Astrocyte (in vitro differentiated cells and primary cell): ENCODE measurements around the gene OR7E24. TPM values are rescaled to one million over a fixed set of nuclear protein-coding genes. Genes with fewer than 3 reads are reported as not detected.
A peak's percentile ranks its signal among the peaks of the same experiment; 100 is the strongest.

Experiments used
- DNase-seq: peaks from one replicate; pipeline ENCODE4 v3.0.0-alpha.2; 2010; ENCODE audit warnings: low read depth
- FAIRE-seq: peaks from 2 replicates; lab custom pipeline; 2011; peaks lifted over from hg19 to GRCh38; lab: Jason Lieb, UNC
- H2AFZ ChIP-seq: 2 replicates; pipeline ENCODE4 v1.6.0; 2012; ENCODE audit warnings: low read depth, low read length, inconsistent platforms
- H3K27ac ChIP-seq: 2 replicates; pipeline ENCODE4 v1.5.1; 2011; ENCODE audit warnings: low read depth, low read length, inconsistent platforms
- H3K27me3 ChIP-seq: 2 replicates; pipeline ENCODE4 v1.6.0; 2011; ENCODE audit warnings: low read length, inconsistent platforms; ENCODE audit not compliant: insufficient read depth
- H3K36me3 ChIP-seq: 2 replicates; pipeline ENCODE4 v1.5.1; 2011; ENCODE audit warnings: low read length, inconsistent platforms; ENCODE audit not compliant: insufficient read depth
- H3K4me1 ChIP-seq: 2 replicates; pipeline ENCODE4 v1.5.1; 2011; ENCODE audit warnings: low read length, inconsistent platforms; ENCODE audit not compliant: insufficient read depth
- H3K4me2 ChIP-seq: 2 replicates; pipeline ENCODE4 v1.6.0; 2012; ENCODE audit warnings: low read length, inconsistent platforms
- H3K4me3 ChIP-seq: 2 replicates; pipeline ENCODE4 v1.5.1; 2011; ENCODE audit warnings: low read depth, mild to moderate bottlenecking, low read length, inconsistent platforms; ENCODE audit not compliant: insufficient read depth
- H3K79me2 ChIP-seq: 2 replicates; pipeline ENCODE4 v1.6.0; 2012; ENCODE audit warnings: mild to moderate bottlenecking, low read length, inconsistent platforms; ENCODE audit not compliant: insufficient read depth
- H3K9ac ChIP-seq: 2 replicates; pipeline ENCODE4 v1.6.0; 2012; ENCODE audit warnings: mild to moderate bottlenecking, low read length, inconsistent platforms
- H3K9me3 ChIP-seq: 2 replicates; pipeline ENCODE4 v1.5.1; 2012; ENCODE audit warnings: low read depth, mild to moderate bottlenecking, low read length, inconsistent platforms; ENCODE audit not compliant: insufficient read depth
- H4K20me1 ChIP-seq: 2 replicates; pipeline ENCODE4 v1.6.0; 2012; ENCODE audit warnings: low read length, inconsistent platforms; ENCODE audit not compliant: insufficient read depth
- H3K27ac Mint-ChIP-seq: one replicate; pipeline ENCODE4 v1.8.0; 2021; ENCODE audit warnings: mild to moderate bottlenecking, mixed read lengths; ENCODE audit not compliant: unreplicated experiment
- H3K27me3 Mint-ChIP-seq: one replicate; pipeline ENCODE4 v1.8.0; 2021; ENCODE audit warnings: low read depth, mixed read lengths; ENCODE audit not compliant: unreplicated experiment
- H3K36me3 Mint-ChIP-seq: one replicate; pipeline ENCODE4 v1.8.0; 2021; ENCODE audit warnings: low read depth, mixed read lengths; ENCODE audit not compliant: unreplicated experiment
- H3K4me1 Mint-ChIP-seq: one replicate; pipeline ENCODE4 v1.8.0; 2021; ENCODE audit warnings: low read depth, mixed read lengths; ENCODE audit not compliant: unreplicated experiment
- H3K4me3 Mint-ChIP-seq: one replicate; pipeline ENCODE4 v1.8.0; 2021; ENCODE audit warnings: mild to moderate bottlenecking, moderate library complexity, mixed read lengths; ENCODE audit not compliant: unreplicated experiment
- H3K9me3 Mint-ChIP-seq: one replicate; pipeline ENCODE4 v1.8.0; 2021; ENCODE audit warnings: mild to moderate bottlenecking, mixed read lengths; ENCODE audit not compliant: unreplicated experiment
- CTCF ChIP-seq: IDR thresholded peaks from 2 replicates; pipeline ENCODE4 v1.5.1; 2011; ENCODE audit warnings: low read depth, mild to moderate bottlenecking, inconsistent platforms, low read length, moderate library complexity; ENCODE audit not compliant: insufficient read depth
- EZH2 ChIP-seq: IDR thresholded peaks from 2 replicates; pipeline ENCODE4 v1.6.1; 2012; ENCODE audit warnings: mild to moderate bottlenecking, low read length, inconsistent platforms; ENCODE audit not compliant: insufficient read depth
- total RNA-seq: library from RNA; stranded (reverse); gene quantifications from 2 replicates; pipeline ENCODE4 v1.2.1, GENCODE V29; 2021

The OR7E24 gene
- total RNA-seq, 1 donor from 2014 or later, result not detected

GRCh38 chr19:9295411-9295849 is 44.7 kb downstream of the OR7E24 start:
- Mint-ChIP-seq H3K36me3 (peaks cover 44% of the 10 kb centered on the region), H3K27ac (no peak overlapping the region), H3K4me3 (no peak overlapping the region), H3K9me3 (peaks cover 51% of the 10 kb centered on the region), H3K4me1 (no peaks in the 10 kb centered on the region), H3K27me3 (no peaks in the 10 kb centered on the region)
- FAIRE-seq, result no peak
- Histone ChIP-seq H3K4me3 (no peak overlapping the region), H3K4me1 (no peaks in the 10 kb centered on the region), H3K27ac (no peak overlapping the region), H3K9me3 (peaks cover 39% of the 10 kb centered on the region), H3K4me2 (no peak overlapping the region), H3K9ac (no peak overlapping the region), H4K20me1 (no peaks in the 10 kb centered on the region), H3K79me2 (peaks cover 31% of the 10 kb centered on the region), H3K27me3 (no peaks in the 10 kb centered on the region), H2AFZ (no peak overlapping the region), H3K36me3 (peaks cover 54% of the 10 kb centered on the region)
- TF ChIP-seq EZH2 (no peak), CTCF (no peak)
- DNase-seq, result peak; percentile 14

- H2AFZ ChIP-seq, result no peak overlapping the region
- H3K4me1 ChIP-seq, result no peaks in the 10 kb centered on the region
- FAIRE-seq (no peak), DNase-seq (peak; percentile 12)
- H3K36me3 ChIP-seq, result peaks cover 61% of the 10 kb centered on the region
- no peak overlapping the region for H3K4me3 ChIP-seq
- Mint-ChIP-seq H3K36me3 (peaks cover 48% of the 10 kb centered on the region), H3K4me1 (no peaks in the 10 kb centered on the region), H3K9me3 (peaks cover 57% of the 10 kb centered on the region), H3K27me3 (no peaks in the 10 kb centered on the region), H3K27ac (peak overlapping the region; percentile 7), H3K4me3 (no peak overlapping the region)
- no peak overlapping the region for H3K27ac ChIP-seq
- no peak for TF ChIP-seq CTCF
- TF ChIP-seq EZH2, result no peak
- H3K79me2 ChIP-seq, result peaks cover 33% of the 10 kb centered on the region
- no peaks in the 10 kb centered on the region for H4K20me1 ChIP-seq
- no peak overlapping the region for H3K4me2 ChIP-seq
- no peak overlapping the region for H3K9ac ChIP-seq
- peaks cover 47% of the 10 kb centered on the region for H3K9me3 ChIP-seq
- no peaks in the 10 kb centered on the region for H3K27me3 ChIP-seq
These were observed 45.6 kb downstream of the OR7E24 start for GRCh38 chr19:9296336-9296735.

Other genes starting within 250 kb of the OR7E24 start
- gene MUC16, start 240.5 kb upstream of the OR7E24 start, total RNA-seq, result not detected in 2 replicates
- not detected in 2 replicates for gene OR1M1, start 163.9 kb upstream of the OR7E24 start, total RNA-seq
- not detected in 2 replicates for gene OR7G2, start 143.5 kb upstream of the OR7E24 start, total RNA-seq
- gene OR7G1, start 135.2 kb upstream of the OR7E24 start, total RNA-seq, result not detected in 2 replicates
- not detected in 2 replicates for gene OR7G3, start 124.0 kb upstream of the OR7E24 start, total RNA-seq
- 32.8 and 32.9 TPM in 2 replicates for gene ZNF317, start 110.5 kb upstream of the OR7E24 start, total RNA-seq
- not detected in 2 replicates for gene OR7D2, start 72.0 kb upstream of the OR7E24 start, total RNA-seq
- not detected in 2 replicates for gene OR7D4, start 31.3 kb upstream of the OR7E24 start, total RNA-seq
- gene ZNF699, start 58.9 kb downstream of the OR7E24 start, total RNA-seq, result 2.8 and 3.0 TPM in 2 replicates
- gene ZNF559, start 73.2 kb downstream of the OR7E24 start, total RNA-seq, result 4.7 and 5.5 TPM in 2 replicates
- gene ZNF177, start 112.1 kb downstream of the OR7E24 start, total RNA-seq, result 1.2 and 1.7 TPM in 2 replicates
- 14.7 and 15.5 TPM in 2 replicates for gene ZNF266, start 184.6 kb downstream of the OR7E24 start, total RNA-seq
- not detected in 2 replicates for gene ZNF560, start 247.7 kb downstream of the OR7E24 start, total RNA-seq